ENCODE measurements around the gene DNTTIP2.
A peak's percentile ranks its signal among the peaks of the same experiment; 100 is the strongest.

DNTTIP2 gene

DNA sequence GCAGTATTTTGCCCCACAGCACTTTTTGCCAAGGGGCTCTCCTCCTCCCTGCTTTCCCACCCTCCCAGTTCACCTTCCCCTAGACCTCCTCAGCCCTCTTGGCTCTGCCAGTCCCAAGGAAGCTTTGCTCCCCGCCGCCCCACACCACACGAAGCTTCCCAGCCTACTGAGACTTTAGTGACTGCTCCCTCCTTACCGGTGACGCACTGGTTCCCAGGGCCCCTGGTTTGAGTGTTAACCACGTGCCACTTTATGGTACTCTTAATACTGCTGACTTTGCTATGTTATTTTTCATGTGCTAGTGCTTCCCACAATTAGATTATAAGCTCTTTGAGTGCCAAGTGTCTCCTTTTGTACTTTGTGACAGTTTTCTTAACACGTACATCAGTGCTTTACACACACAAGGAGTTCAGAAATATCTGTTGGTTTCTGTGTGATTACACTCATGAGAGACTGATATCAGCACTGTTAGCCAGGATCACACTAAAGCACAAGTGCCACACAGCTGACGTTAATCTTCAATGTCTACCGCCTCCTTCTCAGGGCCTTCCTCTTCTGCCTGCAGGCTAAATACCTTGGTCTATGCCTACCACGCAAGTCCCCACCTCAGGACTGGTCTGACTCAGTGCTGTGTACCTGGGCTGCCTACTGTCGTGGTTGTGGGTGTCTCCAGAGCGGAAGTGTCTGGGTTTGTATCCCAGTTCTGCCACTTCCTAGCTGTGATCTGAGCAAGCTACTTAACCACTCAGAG, 61.0 kb downstream of the DNTTIP2 start:
- no peaks in the 10 kb centered on the region for H3K27me3 ChIP-seq (ENCODE audit: insufficient read depth, low read depth, severe bottlenecking)
- no peaks in the 10 kb centered on the region for H3K36me3 ChIP-seq
- H3K4me3 ChIP-seq (ENCODE audit: low read depth, low read length): no peak overlapping the region
- no peak for DNase-seq
- no peak overlapping the region for H3K27ac ChIP-seq
- no peaks in the 10 kb centered on the region for H3K9me3 ChIP-seq (ENCODE audit: severe bottlenecking)
- TF ChIP-seq, protein P1, sequence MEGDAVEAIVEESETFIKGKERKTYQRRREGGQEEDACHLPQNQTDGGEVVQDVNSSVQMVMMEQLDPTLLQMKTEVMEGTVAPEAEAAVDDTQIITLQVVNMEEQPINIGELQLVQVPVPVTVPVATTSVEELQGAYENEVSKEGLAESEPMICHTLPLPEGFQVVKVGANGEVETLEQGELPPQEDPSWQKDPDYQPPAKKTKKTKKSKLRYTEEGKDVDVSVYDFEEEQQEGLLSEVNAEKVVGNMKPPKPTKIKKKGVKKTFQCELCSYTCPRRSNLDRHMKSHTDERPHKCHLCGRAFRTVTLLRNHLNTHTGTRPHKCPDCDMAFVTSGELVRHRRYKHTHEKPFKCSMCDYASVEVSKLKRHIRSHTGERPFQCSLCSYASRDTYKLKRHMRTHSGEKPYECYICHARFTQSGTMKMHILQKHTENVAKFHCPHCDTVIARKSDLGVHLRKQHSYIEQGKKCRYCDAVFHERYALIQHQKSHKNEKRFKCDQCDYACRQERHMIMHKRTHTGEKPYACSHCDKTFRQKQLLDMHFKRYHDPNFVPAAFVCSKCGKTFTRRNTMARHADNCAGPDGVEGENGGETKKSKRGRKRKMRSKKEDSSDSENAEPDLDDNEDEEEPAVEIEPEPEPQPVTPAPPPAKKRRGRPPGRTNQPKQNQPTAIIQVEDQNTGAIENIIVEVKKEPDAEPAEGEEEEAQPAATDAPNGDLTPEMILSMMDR (IDR thresholded peaks at IDR 0.05; ENCODE audit: low read depth, low read length): no peak

GRCh38 chr1:93816970-93817678, 61.9 kb downstream of the DNTTIP2 start:
- no peak overlapping the region for H3K4me3 ChIP-seq (ENCODE audit: low read depth, low read length)
- peak; percentile 11 for DNase-seq
- H3K27ac ChIP-seq: no peak overlapping the region
- no peaks in the 10 kb centered on the region for H3K27me3 ChIP-seq (ENCODE audit: insufficient read depth, low read depth, severe bottlenecking)
- no peaks in the 10 kb centered on the region for H3K9me3 ChIP-seq (ENCODE audit: severe bottlenecking)
- TF ChIP-seq, protein P1 (IDR thresholded peaks at IDR 0.05; ENCODE audit: low read depth, low read length): no peak
- H3K36me3 ChIP-seq: no peaks in the 10 kb centered on the region

All from WERI-Rb-1 (cell line).